ENCODE results near the gene DVL1.

Gene DVL1

GRCh38 chr1:1290238-1290731 is 58.9 kb downstream of the DVL1 start:
- no peaks in the 10 kb centered on the region for H3F3A ChIP-seq (ENCODE audit: low read depth)
- no peaks in the 10 kb centered on the region for H3K4me1 ChIP-seq (ENCODE audit: insufficient read depth, low read length, poor library complexity, severe bottlenecking)
- no peak overlapping the region for H3K4me3 ChIP-seq (ENCODE audit: low read length, poor library complexity, severe bottlenecking)
- H3K27me3 ChIP-seq (ENCODE audit: insufficient read depth, low read length, poor library complexity, severe bottlenecking): no peaks in the 10 kb centered on the region
- no peaks in the 10 kb centered on the region for H3K79me2 ChIP-seq (ENCODE audit: insufficient read depth, low read length)
- no peak overlapping the region for H2AFZ ChIP-seq (ENCODE audit: low read length)
- no peaks in the 10 kb centered on the region for H3K9me2 ChIP-seq (replicated peaks; ENCODE audit: low read depth, low read length)
- H4K20me1 ChIP-seq (ENCODE audit: insufficient read depth, low read length, poor library complexity, severe bottlenecking): no peaks in the 10 kb centered on the region
- TF ChIP-seq CTCF (conservative IDR thresholded peaks at IDR 0.05; ENCODE audit: low read length) (peak; percentile 45; the same call in 1 of the 2 replicates), EZH2phosphoT487 (IDR thresholded peaks at IDR 0.05; ENCODE audit: borderline replicate concordance) (no peak)
- no peak overlapping the region for H3K4me2 ChIP-seq (ENCODE audit: low read depth, low read length, poor library complexity, severe bottlenecking)
- H3K36me3 ChIP-seq (ENCODE audit: insufficient read depth, low read length): no peaks in the 10 kb centered on the region
- no peaks in the 10 kb centered on the region for H3K9me3 ChIP-seq (ENCODE audit: insufficient read depth, low read depth, low read length)
- no peak overlapping the region for H3K9ac ChIP-seq (ENCODE audit: low read depth, low read length, poor library complexity, severe bottlenecking)

DNA sequence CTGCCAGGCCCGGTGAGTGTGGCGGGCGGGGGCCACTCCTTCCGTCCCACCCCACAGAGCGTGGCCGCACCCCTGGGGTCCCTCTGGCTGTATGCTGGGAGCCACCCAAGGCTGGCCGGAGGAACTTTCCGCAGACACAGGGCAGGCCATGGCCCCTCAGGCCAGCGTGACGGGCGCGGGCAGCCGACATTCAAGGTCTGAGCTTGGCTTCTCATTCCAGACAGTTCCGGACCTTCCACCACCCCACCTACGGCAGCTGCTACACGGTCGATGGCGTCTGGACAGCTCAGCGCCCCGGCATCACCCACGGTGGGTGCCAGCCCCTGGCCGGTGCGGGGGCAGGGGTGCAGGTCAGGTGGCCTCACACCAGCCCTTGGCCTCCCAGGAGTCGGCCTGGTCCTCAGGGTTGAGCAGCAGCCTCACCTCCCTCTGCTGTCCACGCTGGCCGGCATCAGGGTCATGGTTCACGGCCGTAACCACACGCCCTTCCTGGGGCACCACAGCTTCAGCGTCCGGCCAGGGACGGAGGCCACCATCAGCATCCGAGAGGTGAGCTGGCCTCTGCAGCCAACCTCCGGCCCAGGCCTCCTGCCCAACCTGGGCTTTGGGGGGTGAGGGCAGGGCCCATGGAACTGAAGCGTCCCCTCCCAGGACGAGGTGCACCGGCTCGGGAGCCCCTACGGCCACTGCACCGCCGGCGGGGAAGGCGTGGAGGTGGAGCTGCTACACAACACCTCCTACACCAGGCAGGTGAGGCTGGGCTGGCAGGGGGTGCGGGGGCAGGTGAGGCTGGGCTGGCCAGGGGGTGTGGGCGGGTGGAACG is 61.7 kb downstream of the DVL1 start:
- Histone ChIP-seq H3K9ac (ENCODE audit: low read depth, low read length, poor library complexity, severe bottlenecking) (no peak overlapping the region), H3K9me3 (ENCODE audit: insufficient read depth, low read depth, low read length) (no peaks in the 10 kb centered on the region), H3K4me1 (ENCODE audit: insufficient read depth, low read length, poor library complexity, severe bottlenecking) (no peaks in the 10 kb centered on the region), H3K36me3 (ENCODE audit: insufficient read depth, low read length) (no peaks in the 10 kb centered on the region), H3K4me3 (ENCODE audit: low read length, poor library complexity, severe bottlenecking) (no peak overlapping the region), H3K79me2 (ENCODE audit: insufficient read depth, low read length) (no peaks in the 10 kb centered on the region), H3F3A (ENCODE audit: low read depth) (no peaks in the 10 kb centered on the region), H2AFZ (ENCODE audit: low read length) (no peak overlapping the region), H3K9me2 (replicated peaks; ENCODE audit: low read depth, low read length) (no peaks in the 10 kb centered on the region), H4K20me1 (ENCODE audit: insufficient read depth, low read length, poor library complexity, severe bottlenecking) (no peaks in the 10 kb centered on the region), H3K4me2 (ENCODE audit: low read depth, low read length, poor library complexity, severe bottlenecking) (no peak overlapping the region), H3K27me3 (ENCODE audit: insufficient read depth, low read length, poor library complexity, severe bottlenecking) (no peaks in the 10 kb centered on the region)
- TF ChIP-seq EZH2phosphoT487 (IDR thresholded peaks at IDR 0.05; ENCODE audit: borderline replicate concordance) (no peak), CTCF (conservative IDR thresholded peaks at IDR 0.05; ENCODE audit: low read length) (no peak)

GRCh38 chr1:1286313-1287261 is 62.6 kb downstream of the DVL1 start:
- Histone ChIP-seq H3K36me3 (ENCODE audit: insufficient read depth, low read length) (no peaks in the 10 kb centered on the region), H3K9ac (ENCODE audit: low read depth, low read length, poor library complexity, severe bottlenecking) (no peak overlapping the region), H3F3A (ENCODE audit: low read depth) (no peaks in the 10 kb centered on the region), H3K79me2 (ENCODE audit: insufficient read depth, low read length) (no peaks in the 10 kb centered on the region), H3K9me2 (replicated peaks; ENCODE audit: low read depth, low read length) (no peaks in the 10 kb centered on the region), H3K27me3 (ENCODE audit: insufficient read depth, low read length, poor library complexity, severe bottlenecking) (no peaks in the 10 kb centered on the region), H3K4me2 (ENCODE audit: low read depth, low read length, poor library complexity, severe bottlenecking) (no peak overlapping the region), H4K20me1 (ENCODE audit: insufficient read depth, low read length, poor library complexity, severe bottlenecking) (no peaks in the 10 kb centered on the region), H3K4me1 (ENCODE audit: insufficient read depth, low read length, poor library complexity, severe bottlenecking) (no peaks in the 10 kb centered on the region), H3K4me3 (ENCODE audit: low read length, poor library complexity, severe bottlenecking) (no peak overlapping the region), H2AFZ (ENCODE audit: low read length) (no peak overlapping the region), H3K9me3 (ENCODE audit: insufficient read depth, low read depth, low read length) (no peaks in the 10 kb centered on the region)
- no peak for TF ChIP-seq EZH2phosphoT487 (IDR thresholded peaks at IDR 0.05; ENCODE audit: borderline replicate concordance)
- TF ChIP-seq CTCF (conservative IDR thresholded peaks at IDR 0.05; ENCODE audit: low read length): no peak
